HG02981 (cell line): Measurements from ENCODE around the gene DMXL1.
A peak's percentile ranks its signal among the peaks of the same experiment; 100 is the strongest.
"Not testable (repeated sequence)": the region's sequence is repeated elsewhere in the genome, so short reads cannot be mapped to it uniquely, and the experiment has no call there.

Experiments used
- ATAC-seq: cut with Tn5 transposase; IDR thresholded peaks from one replicate; pipeline ENCODE4 v1.9.1; 2021; ENCODE audit warnings: mild to moderate bottlenecking, moderate library complexity; ENCODE audit not compliant: unreplicated experiment

The DMXL1 gene

DNA sequence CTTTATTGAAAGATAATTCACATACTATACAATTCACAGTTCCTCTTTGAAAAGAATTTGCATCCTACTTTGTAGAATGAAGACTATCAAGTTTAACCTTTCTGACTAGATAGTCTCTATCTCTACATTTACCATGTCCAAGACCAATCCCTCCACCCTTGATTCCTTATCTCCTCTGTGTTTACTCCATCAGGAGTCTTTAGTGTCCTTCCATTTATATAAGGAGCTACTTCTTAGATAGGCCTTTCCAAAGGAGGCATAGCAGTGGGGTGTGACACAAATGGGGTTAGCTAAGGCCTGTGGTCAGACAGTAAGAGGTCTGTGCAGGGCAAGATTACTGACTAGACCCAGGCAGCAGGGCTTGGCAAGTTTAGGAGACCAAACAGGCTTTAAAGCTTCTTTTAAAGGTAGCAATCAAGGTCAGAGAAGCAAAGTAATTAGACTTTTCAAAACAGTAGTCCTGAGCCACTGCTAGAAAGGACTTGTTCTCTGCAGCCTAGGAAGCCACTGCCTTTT, 11.1 kb upstream of the DMXL1 start:
- ATAC-seq, result no peak

DNA sequence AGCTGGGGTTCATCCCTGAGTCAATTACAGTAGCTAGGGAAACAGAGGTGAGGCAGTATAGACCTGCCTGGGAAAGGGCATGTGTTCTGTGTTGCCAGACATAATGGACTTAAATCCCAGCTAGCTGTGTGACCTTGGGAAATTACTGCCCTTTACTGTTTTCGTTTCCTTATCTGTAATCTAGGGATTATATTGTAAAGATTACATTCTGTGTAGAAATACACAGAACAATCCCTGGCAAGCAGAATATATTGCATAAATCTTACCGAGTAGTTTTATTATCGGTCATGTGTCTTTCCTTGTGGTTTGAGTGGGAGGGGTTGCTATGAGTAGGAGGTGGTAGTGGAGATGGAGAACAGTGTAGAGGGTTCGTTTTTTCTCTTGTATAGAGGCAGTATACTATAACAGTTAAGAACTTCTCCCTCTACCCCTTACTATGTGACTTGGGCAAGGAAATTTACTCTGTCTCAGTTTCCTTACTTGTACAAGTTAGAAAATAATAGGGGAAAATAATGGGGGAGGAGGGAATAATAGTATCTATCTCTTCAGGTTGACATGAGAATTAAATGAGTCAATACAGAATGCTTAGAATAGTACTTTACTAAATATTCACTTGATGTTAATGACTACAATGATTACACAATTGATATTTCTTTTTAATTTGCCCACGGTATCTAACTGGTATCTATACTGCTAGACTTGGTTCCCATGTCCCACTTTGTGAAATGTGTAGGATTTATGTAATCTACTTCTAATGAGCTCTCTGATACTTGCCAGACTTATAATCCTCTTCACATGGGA, 7.1 kb upstream of the DMXL1 start:
- ATAC-seq, result peak; percentile 83

DNA sequence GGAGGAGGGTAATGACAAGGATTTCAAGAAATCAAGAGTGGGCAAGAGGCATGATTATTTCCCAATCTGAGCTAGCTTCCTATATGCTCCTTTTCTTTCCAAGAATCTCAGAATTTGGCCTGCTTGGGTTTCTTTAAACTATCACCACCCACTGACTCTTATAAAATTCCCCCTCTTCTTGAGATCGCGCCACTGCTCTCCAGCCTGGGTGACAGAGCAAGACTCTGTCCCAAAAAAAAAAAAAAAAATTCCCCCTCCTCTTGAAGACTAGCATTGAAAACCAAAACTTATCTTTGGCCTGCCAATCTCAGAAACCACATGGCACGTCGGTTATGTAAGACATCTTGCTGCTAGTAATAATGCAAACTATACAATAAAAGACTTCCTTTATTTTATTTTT, 3.4 kb upstream of the DMXL1 start:
- no peak for ATAC-seq

DNA sequence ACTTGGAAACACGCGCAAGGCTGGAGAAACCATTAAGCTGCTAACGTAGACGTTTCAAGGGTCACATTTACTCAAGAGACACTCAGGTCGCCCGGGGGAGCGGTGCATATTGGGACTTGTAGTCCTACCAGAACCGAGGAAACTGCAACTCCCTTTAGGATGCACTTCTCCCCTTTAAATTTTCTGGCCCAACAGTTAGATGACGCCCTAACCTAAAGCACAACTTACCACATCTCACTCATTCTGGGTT, 384 bp upstream of the DMXL1 start:
- peak; percentile 51 for ATAC-seq

DNA sequence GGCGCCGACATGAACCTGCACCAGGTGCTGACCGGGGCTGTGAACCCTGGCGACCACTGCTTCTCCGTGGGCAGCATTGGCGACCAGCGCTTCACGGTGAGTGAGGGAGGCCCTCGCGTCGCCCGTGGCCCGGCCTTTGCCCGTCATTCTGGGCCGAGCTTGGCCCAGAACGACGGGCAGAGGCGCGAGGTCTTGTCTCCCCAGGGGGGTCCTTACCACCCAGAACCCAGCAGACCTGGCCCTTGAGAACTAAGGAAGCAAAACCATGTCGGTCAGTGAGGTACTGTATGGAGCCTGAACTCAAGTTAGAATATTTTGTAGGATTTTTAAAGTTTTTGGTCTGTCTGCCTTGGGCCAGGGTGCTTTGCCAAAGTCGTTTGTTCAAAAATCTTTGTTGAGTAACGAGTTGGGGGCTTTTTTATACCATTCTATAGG, 691 bp downstream of the DMXL1 start:
- peak; percentile 1 for ATAC-seq

DNA sequence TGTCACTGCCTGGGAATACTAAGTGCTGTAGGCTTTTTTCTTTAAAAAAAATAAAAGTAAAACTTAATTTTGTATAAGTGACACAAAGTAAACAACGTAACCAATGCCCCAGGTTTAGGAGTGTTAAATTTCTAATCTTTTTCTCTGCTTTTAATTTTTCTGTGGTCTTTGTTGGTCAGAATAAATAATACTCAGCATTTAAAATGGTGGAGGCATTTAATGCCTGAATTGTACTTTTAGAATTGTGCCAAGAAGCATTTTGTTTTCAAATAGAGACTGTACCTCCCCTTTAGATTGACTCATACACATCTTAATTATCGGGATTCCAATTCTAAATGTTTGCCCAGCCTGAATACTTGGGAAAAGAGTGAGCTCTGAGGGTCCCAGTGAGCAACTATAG, 1.6 kb downstream of the DMXL1 start:
- no peak for ATAC-seq

DNA sequence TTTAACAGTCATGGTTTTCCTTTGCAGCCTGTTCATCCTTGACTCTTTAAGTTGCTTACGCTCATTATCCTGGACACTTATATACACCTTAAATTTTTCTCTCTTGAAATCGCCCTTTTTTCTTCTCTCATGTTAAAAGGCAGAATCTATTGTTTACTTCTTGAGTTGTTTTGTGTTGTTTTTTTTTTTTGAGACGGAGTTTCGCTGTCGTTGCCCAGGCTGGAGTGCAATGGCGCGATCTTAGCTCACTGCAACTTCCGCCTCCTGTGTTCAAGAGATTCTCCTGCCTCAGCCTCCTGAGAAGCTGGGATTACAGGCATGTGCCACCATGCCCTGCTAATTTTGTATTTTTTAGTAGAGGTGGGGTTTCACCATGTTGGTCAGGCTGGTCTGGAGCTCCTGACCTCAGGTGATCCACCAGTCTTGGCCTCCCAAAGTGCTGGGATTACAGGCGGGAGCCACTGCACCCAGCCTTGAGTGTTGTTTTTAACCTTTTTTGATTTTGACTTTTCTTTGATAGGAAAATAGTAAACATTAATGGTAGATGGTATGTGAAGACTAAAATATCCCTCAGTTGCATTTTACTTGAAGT, 3.0 kb downstream of the DMXL1 start:
- ATAC-seq, result not testable (repeated sequence)

DNA sequence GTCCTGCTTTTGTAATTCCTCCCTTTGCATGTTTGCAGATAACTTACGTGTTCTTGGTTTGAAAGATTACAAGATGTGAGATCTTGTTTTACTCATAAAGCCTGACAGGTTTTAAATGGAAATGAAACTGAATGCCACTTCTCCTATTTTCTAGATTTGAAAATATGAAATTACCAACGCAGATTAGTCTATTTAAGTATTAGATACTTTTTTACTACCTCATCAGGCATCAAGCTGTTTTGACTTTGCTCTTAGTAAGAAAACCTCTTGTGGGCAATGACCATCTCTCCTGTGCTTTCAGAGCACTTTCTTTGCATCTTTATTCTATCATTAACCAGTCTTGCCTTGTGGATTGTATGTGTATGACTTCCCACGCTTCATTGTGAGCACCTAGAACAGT, 3.5 kb downstream of the DMXL1 start:
- ATAC-seq, result peak; percentile 35

DNA sequence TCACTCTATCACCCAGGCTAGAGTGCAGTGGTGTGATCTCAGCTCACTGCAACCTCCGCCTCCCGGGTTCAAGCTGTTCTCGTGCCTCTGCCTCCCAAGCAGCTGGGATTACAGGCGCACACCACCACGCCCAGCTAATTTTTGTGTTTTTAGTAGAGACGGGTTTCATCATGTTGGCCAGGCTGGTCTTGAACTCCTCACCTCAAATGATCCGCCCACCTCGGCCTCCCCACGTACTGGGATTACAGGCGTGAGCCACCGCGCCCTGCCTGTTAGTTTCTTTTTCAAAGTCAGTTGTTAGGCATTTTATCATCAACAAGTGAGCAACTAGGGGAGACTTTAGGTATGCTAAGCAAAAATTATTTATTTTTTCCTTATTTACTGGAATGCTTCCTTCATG, 4.4 kb downstream of the DMXL1 start:
- ATAC-seq, result not testable (repeated sequence)

DNA sequence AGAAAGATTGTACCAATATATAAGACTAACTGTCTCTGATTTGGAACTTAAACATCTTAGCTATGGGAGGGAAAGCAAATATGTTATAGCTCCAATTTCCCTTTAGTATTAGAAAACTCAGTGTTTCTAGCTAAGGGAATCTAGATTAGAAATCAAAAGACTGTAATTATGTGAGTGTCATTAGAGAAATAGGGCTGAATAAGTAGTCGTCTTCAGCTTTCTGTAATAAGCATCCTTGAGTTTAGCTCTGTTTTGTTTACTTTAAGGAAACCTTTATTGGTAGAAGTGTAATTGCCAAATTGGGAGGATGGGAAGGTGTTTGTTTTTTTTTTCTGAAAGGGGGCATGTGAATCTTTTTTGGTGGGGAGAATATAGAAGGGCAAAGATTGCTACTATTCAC, 5.2 kb downstream of the DMXL1 start:
- no peak for ATAC-seq

DNA sequence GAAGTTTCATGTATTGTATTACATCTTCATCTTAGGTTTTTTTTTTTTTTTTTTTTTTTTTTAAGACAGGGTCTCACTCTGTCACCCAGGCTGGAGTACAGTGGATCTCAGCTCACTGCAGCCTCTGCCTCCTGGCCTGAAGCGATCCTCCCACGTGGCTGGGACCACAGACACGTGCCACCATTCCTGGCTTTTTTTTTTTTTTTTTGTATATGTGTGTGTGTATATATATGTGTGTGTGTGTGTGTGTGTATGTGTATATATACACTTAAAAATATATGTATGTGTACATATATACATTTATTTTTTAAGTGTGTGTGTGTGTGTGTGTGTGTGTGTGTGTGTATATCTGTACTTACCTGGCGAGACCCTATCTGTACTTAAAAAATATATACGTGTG, 6.6 kb downstream of the DMXL1 start:
- no peak for ATAC-seq

DNA sequence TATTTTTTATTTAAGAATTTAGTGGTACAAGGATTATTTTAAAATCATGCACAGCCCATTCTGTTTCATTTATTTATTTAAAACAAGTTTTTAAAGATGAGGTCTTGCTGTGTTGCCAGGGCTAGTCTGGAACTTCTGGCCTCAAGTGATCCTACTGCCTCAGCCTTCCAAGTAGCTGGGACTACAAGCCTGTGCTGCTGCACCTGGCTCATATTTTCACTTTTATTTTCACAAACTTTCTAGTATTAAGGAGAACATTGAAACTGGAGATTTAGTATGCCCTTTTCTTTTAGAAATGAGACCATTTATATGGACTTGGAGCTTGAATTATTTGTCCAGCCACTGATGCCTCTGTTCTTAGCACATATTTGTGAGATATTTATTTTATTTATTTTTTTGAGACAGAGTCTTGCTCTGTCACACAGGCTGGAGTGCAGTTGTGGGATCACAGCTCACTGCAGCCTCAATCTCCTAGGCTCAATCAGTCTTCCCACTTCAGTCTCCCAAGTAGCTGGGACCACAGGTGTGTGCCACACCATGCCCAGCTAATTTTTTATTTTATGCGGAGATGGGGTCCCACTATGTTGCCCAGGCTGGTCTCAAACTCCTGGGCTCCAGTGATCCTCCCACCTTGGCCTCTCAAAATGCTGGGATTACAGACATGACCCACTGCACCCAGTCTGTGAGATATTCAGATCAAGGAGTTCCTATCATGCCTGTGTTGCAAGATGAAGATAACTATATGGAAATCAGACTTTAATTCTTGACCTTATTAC, 7.4 kb downstream of the DMXL1 start:
- ATAC-seq, result no peak

DNA sequence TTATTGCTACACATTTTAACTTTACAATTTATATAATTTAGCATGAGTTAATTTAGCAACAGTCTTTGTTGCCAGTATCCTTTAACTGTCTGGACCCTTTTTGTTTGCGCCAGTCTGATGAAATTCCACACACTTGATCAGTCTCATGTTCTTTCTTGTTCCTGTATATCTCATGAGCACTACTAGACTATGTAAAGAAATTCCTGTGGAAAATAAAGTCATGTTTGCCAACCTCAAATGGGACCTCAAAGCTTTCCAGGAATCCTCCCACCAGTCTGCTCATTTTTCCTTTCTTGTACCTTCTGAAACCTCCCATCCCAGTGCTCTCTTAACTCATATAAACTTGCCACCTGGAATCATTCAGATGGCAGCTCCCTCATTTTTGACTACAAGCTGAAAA, 8.0 kb downstream of the DMXL1 start:
- ATAC-seq, result no peak

DNA sequence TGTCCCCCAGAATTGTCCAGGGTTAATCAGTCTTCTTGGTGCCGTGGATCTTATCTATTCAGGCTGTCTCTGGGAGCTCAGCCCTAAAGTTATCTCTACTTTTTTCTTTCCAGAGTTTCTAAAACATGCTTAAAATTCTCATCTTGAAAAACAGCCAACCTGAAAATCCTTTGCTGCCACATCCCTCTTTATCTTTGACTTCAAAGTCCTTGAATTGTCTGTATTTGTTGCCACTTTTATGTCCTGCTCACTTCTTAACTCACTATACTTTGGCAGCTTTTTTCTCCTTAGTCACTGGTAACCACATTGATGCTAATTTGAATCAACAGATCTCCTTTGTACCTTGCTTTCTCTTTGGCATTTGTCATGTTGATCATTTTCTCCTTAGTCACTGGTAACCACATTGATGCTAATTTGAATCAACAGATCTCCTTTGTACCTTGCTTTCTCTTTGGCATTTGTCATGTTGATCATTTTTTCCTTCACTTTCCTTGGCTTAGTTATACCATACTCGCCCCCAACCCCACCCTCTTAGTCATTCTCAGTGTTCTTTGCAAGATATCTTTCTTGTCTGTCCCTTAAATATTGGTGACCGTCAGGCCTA, 8.5 kb downstream of the DMXL1 start:
- peak; percentile 52 for ATAC-seq

DNA sequence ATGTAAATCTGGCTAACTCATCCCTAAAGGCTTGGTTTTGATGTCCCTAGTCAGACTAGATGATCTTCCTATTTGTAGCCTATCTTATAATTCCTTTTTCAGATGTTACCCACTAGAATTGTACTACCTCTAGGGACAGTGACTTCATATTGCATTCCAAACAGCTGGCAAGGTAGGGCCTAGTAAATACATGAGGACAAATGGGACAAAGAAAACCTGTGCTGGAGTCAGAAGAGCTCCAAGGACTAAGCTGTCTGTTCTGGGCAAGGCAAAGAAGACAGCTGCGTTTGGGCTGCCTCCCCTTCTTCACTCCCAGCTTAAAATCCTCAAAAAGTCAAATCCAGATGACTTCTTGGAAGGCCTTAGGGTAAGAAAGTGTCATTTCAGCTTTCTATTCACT, 10.0 kb downstream of the DMXL1 start:
- no peak for ATAC-seq

DNA sequence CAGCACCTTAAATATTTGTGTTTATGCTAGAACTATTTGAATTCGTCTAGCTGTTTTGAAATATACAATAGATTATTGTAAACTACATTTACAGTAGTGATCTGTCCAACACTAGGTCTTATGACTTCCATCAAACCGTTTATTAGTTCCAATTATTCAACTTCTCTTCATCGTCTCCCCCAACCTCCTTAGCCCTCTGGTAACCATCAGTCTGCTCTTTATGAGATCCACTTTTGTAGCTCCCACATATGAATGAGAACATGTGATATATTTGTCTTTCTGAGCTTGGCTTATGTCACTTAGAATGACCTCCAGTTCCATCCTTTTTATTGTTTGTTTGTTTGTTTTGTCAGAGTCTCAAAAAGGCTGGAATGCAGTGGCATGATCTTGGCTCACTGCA, 11.8 kb downstream of the DMXL1 start:
- no peak for ATAC-seq

DNA sequence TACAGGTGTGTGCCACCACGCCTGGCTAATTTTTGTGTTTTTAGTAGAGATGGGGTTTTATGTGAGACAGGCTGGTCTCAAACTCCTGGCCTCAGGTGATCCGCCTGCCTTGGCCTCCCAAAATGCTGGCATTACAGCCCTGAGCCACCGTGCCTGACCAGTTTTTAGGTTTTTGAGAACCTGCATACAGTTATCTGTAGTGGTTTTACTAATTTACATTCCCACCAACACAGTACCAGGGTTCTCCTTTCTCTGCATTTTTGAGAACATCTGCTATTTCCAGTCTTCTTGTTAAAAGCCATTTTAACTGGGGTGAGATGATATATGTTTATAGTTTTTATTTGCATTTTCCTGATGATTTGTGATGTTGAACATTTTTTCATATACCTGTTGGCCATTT, 12.8 kb downstream of the DMXL1 start:
- no peak for ATAC-seq

DNA sequence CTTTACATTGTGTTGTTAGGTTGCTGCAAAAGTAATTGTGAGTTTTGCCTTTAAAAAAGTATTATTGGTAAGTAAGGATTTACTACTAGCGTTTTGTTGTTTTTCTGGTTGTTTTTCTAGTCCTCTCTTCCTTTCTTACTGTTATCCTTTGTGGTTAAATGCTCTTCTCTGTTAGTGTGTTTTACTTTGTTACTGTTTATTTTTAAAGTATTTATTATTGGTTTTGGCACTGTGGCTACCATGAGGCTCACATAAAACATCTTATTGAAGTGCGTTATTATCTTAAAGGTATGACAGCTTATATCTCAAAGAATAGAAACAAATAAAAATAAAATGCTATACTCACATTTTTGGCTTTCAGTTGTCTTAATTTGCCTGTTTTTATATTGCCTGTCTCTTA, 17.6 kb downstream of the DMXL1 start:
- ATAC-seq, result no peak

DNA sequence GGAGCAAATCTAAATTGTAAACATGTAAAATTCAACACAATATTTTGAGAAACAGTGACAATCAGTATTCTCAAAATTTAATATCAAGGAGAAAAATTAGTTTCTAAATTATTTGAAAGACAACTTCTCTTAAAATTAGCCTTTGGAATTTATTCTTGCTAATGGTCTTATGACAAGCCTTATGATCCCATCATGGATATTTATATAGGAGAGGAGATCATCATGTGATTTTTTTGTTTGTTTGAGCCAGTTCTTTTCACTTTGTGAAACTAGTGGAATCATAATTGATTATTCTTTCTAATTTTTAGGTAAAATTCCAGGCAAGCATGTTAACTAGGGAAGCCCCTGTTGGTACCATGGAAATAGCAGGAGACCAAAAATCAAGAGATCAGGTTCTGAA, 24.7 kb downstream of the DMXL1 start:
- ATAC-seq, result no peak

DNA sequence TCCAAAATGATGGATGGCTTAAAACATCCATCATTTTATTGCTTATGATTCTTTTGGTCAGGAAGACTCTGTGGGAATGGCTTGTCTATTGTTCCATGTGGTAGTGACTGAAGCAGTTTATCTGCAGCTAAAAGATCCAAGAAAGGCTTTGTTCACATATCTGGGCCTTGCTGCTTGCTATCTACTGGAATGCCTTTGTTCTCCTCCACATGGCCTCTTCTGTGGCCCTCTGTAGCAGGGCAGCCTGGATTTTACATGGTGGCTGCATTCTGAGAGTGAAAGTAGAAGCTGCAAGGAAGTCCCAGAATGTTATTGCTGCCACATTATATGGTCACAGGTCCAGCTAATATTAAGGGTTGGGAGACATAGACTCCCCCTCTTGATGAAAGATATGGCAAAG, 35.1 kb downstream of the DMXL1 start:
- ATAC-seq, result no peak

DNA sequence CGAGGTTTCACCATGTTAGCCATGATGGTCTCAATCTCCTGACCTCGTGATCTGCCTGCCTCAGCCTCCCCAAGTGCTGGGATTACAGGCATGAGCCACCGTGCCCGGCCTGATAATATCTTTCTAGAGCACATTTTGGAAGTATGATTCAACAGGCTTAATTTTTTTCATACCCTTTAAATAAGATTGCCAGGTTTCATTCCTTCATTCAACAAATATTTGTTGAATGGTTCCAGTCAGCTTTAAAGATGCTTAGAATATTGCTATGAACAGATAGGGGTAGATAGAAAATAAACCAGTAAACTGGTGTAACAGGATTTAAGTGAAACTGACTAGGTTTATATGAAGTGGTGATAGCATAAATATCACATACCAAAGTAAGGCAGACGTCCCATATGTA, 41.3 kb downstream of the DMXL1 start:
- no peak for ATAC-seq

DNA sequence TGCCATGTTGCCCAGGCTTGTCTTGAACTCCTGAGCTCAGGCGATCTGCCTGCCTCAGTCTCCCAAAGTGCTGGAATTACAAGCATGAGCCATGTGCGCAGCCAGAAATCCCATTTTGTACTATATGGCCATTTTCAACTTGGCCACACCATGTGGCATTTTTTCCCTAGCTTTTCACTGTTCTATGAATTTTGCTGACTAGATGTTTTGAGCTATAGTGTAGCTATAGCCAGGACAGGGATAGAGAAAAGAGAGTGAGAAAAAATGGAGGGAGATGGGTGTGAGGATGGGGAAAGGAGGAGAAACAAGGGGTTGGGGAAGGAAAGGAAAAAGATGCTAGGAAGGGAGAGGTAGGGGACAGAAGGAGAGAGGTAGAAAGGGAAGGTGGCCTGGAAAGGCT, 46.4 kb downstream of the DMXL1 start:
- ATAC-seq, result no peak
